LNCaP clone FGC (cell line): ENCODE results near the gene GLE1.

Experiments
- DNase-seq: peaks from one replicate; pipeline ENCODE4 v3.0.0-alpha.2; 2011; ENCODE audit warnings: low read depth
- H3K4me3 ChIP-seq: 2 replicates; pipeline ENCODE4 v1.5.1; 2011; ENCODE audit warnings: mild to moderate bottlenecking, low read depth, low read length, control low read depth
- CTCF ChIP-seq: IDR thresholded peaks from 2 replicates; pipeline ENCODE4 v1.5.1; 2012; ENCODE audit warnings: mild to moderate bottlenecking; ENCODE audit not compliant: control insufficient read depth, insufficient read depth; ENCODE audit errors: extremely low read depth

GLE1 gene

GRCh38 chr9:128469070-128469469 is 35.4 kb upstream of the GLE1 start:
- DNase-seq: no peak
- TF ChIP-seq CTCF: no peak
- H3K4me3 ChIP-seq: no peak overlapping the region

- no peak for DNase-seq
- H3K4me3 ChIP-seq: no peak overlapping the region
- TF ChIP-seq CTCF: no peak
Observed at GRCh38 chr9:128470560-128470959, 34.0 kb upstream of the GLE1 start.

GRCh38 chr9:128473104-128473503 is 31.4 kb upstream of the GLE1 start:
- H3K4me3 ChIP-seq: no peak overlapping the region
- DNase-seq: no peak
- TF ChIP-seq CTCF: no peak

- no peak for DNase-seq
- H3K4me3 ChIP-seq: no peak overlapping the region
Observed at GRCh38 chr9:128475867-128476266, 28.7 kb upstream of the GLE1 start.

GRCh38 chr9:128479262-128479661 is 25.3 kb upstream of the GLE1 start:
- no peak for TF ChIP-seq CTCF
- no peak overlapping the region for H3K4me3 ChIP-seq
- DNase-seq: no peak

More at GRCh38 chr9:128475867-128476266, 28.7 kb upstream of the GLE1 start:
- no peak for TF ChIP-seq CTCF

GRCh38 chr9:128481561-128481960 is 23.0 kb upstream of the GLE1 start:
- H3K4me3 ChIP-seq: no peak overlapping the region
- no peak for TF ChIP-seq CTCF
- DNase-seq: no peak

- DNase-seq: no peak
- TF ChIP-seq CTCF: no peak
- H3K4me3 ChIP-seq: no peak overlapping the region
Observed at GRCh38 chr9:128482186-128482585, 22.3 kb upstream of the GLE1 start.
